Measurements from ENCODE around the gene FBLN1. TPM values are rescaled to one million over a fixed set of nuclear protein-coding genes. Genes with fewer than 3 reads are reported as not detected.

FBLN1 gene
- total and polyA plus RNA-seq, 2 donors (not counting 3 experiments of a cell fraction or from before 2014, with no cell fraction given): 1.2 to 4.0 TPM

DNA sequence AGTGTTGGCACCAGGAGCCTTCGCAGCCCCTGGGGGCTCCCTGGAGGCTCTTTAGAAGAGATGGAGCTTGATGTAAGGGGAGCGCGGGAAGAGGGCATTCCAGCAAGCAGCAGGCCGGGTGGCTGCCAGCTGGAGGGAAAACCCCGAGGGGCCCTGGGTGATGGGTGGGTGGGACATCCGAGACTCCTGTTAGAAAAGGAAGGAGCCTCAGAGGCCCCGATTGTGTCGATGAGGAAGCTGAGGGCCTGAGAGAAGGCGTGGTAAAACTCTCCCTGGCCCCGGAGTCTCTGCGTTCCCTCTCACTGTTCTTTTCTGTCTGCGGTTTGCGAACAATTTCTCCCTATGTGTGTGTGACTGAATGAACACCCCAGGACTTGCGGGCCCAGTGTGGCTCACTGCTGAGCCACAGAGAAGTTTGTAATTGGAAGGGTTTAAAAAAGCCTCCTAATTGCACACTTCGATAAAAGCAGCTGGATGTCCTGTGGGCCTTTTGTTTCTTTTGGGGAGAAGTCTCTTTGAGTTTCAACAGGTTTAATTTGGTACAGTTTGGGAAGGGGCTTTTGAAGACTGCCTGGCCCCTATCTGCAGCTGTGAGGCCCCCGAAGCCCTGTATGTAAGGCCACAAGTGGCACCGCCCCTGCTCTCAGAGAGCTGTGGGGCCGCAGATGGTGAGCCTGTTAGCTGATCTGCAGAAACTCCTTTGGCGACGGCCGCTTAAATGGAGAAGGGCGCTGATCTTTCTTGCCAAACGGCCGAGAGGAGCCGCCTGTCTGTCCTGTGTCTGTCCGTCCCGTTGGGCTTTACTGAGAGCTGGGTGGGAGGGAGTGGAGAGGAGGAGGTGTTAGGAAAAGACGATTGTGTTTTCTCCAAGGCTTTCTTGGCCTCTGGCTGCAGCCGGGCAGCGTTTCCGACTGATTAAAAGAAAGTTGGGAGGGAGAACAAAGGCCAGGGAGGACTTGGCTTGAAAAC is 2.0 kb downstream of the FBLN1 start:
- peaks cover 4% of the 10 kb centered on the region for H3K4me1 ChIP-seq (ENCODE audit: control insufficient read depth, extremely low read depth, insufficient read depth, low read length)
- no peak overlapping the region for H3K4me2 ChIP-seq (ENCODE audit: insufficient read depth, low read length)
- H3K4me3 ChIP-seq (replicated peaks in 1 of 3; ENCODE audit: insufficient read depth in 1 of 3, low read depth in 1 of 3, low read length in 3 of 3): no peak overlapping the region
- dilution Hi-C loops (cut with MboI; ENCODE audit: extremely low pct_ligation_motif_present, low sequenced_read_pairs): no loop called here
- H3K79me2 ChIP-seq (ENCODE audit: control insufficient read depth, insufficient read depth, low read length): no peaks in the 10 kb centered on the region
- TF ChIP-seq, protein P1, sequence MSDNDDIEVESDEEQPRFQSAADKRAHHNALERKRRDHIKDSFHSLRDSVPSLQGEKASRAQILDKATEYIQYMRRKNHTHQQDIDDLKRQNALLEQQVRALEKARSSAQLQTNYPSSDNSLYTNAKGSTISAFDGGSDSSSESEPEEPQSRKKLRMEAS (IDR thresholded peaks at IDR 0.05; ENCODE audit: insufficient read depth, insufficient read length): no peak
- no peak for TF ChIP-seq FOS (IDR thresholded peaks at IDR 0.05; ENCODE audit: borderline replicate concordance, insufficient read depth, low read length)
- no peak for TF ChIP-seq POLR2AphosphoS5 (IDR thresholded peaks at IDR 0.05; ENCODE audit: insufficient read depth, low read depth, low read length)
- TF ChIP-seq MYC (IDR thresholded peaks at IDR 0.05; ENCODE audit: low read depth, low read length): no peak
- TF ChIP-seq, protein P2, sequence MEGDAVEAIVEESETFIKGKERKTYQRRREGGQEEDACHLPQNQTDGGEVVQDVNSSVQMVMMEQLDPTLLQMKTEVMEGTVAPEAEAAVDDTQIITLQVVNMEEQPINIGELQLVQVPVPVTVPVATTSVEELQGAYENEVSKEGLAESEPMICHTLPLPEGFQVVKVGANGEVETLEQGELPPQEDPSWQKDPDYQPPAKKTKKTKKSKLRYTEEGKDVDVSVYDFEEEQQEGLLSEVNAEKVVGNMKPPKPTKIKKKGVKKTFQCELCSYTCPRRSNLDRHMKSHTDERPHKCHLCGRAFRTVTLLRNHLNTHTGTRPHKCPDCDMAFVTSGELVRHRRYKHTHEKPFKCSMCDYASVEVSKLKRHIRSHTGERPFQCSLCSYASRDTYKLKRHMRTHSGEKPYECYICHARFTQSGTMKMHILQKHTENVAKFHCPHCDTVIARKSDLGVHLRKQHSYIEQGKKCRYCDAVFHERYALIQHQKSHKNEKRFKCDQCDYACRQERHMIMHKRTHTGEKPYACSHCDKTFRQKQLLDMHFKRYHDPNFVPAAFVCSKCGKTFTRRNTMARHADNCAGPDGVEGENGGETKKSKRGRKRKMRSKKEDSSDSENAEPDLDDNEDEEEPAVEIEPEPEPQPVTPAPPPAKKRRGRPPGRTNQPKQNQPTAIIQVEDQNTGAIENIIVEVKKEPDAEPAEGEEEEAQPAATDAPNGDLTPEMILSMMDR (IDR thresholded peaks at IDR 0.05; ENCODE audit: extremely low read depth in 1 of 2, insufficient read depth in 1 of 2, low read depth in 1 of 2, low read length in 2 of 2): no peak
- TF ChIP-seq EZH2 (IDR thresholded peaks at IDR 0.05; ENCODE audit: borderline replicate concordance, low read depth, low read length, severe bottlenecking): no peak
- no peaks in the 10 kb centered on the region for H3K9me3 ChIP-seq (replicated peaks; ENCODE audit: control insufficient read depth, insufficient read depth, low read length)
- H2AFZ ChIP-seq (ENCODE audit: low read depth, low read length): no peak overlapping the region
- ChIA-PET POLR2A (no interaction called here), CTCF (no interaction called here)
- no TSS peak for BruUV-seq (replicated peaks)
- DNase-seq (ENCODE audit: low read depth, low spot score): peak; percentile 7
- H3K27ac ChIP-seq (ENCODE audit: insufficient read depth, low read depth, low read length): no peak overlapping the region
- H4K20me1 ChIP-seq (replicated peaks; ENCODE audit: control insufficient read depth, extremely low read depth, insufficient read depth, low read length): no peaks in the 10 kb centered on the region
- H3K27me3 ChIP-seq (ENCODE audit: control insufficient read depth in 2 of 2, insufficient read depth in 2 of 2, low read length in 2 of 2): peaks cover 4 to 5% of the 10 kb centered on the region in 2 experiments
- intact Hi-C loops (cut with micrococcal nuclease): no loop called here
- FAIRE-seq: no peak
- no peaks in the 10 kb centered on the region for H3K9me1 ChIP-seq (replicated peaks; ENCODE audit: control insufficient read depth, extremely low read depth, insufficient read depth, low read length)
- no peaks in the 10 kb centered on the region for H3K36me3 ChIP-seq (ENCODE audit: control insufficient read depth in 2 of 2, extremely low read depth in 1 of 2, insufficient read depth in 2 of 2, low read length in 2 of 2)
- H3K9ac ChIP-seq (replicated peaks; ENCODE audit: extremely low read depth, insufficient read depth, low read length): no peak overlapping the region

All from endothelial cell of umbilical vein (primary cell).